OCI-LY3 (cell line): ENCODE data around the gene RAB5B.
"Not testable (repeated sequence)": the region's sequence is repeated elsewhere in the genome, so short reads cannot be mapped to it uniquely, and the experiment has no call there.

ENCODE experiments used
- EZH2phosphoT487 ChIP-seq: fragments of 200-600 bp; shearing (Covaris generic); IDR thresholded peaks from 2 replicates; pipeline ENCODE4 v1.6.1; 2018; ENCODE audit warnings: antibody characterized with exemption, mixed run types, low read depth
- TF ChIP-seq, protein P1 (sequence below): fragments of 200-600, 300-600 bp; sonication (generic); IDR thresholded peaks from 2 replicates; pipeline ENCODE4 v1.5.1; 2014; ENCODE audit warnings: antibody characterized with exemption, low read length, low read depth

DNA sequence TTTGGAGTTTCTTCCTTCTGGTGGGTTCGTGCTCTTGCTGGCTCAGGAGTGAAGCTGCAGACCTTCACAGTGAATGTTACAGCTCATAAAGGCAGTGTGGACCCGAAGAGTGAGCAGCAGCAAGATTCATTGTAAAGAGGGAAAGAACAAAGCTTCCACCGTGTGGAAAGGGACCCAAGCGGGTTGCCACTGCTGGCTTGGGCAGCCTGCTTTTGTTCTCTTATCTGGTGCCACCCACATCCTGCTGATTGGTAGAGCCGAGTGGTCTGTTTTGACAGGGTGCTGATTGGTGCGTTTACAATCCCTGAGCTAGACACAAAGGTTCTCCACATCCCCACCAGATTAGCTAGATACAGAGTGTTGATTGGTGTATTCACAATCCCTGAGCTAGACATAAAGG is 25.6 kb downstream of the RAB5B start:
- TF ChIP-seq, protein P1, sequence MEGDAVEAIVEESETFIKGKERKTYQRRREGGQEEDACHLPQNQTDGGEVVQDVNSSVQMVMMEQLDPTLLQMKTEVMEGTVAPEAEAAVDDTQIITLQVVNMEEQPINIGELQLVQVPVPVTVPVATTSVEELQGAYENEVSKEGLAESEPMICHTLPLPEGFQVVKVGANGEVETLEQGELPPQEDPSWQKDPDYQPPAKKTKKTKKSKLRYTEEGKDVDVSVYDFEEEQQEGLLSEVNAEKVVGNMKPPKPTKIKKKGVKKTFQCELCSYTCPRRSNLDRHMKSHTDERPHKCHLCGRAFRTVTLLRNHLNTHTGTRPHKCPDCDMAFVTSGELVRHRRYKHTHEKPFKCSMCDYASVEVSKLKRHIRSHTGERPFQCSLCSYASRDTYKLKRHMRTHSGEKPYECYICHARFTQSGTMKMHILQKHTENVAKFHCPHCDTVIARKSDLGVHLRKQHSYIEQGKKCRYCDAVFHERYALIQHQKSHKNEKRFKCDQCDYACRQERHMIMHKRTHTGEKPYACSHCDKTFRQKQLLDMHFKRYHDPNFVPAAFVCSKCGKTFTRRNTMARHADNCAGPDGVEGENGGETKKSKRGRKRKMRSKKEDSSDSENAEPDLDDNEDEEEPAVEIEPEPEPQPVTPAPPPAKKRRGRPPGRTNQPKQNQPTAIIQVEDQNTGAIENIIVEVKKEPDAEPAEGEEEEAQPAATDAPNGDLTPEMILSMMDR, result not testable (repeated sequence)
- TF ChIP-seq EZH2phosphoT487, result not testable (repeated sequence)
